Spinal cord (tissue), 10 donors: Measurements from ENCODE around the gene FOXO6. TPM values are rescaled to one million over a fixed set of nuclear protein-coding genes. Genes with fewer than 3 reads are reported as not detected.

ENCODE experiments used
- DNase-seq, 6 donors: peaks; one replicate each; pipeline versions ENCODE4 v3.0.0 to v3.0.0-alpha.2; 2013 to 2015; ENCODE audit warnings: low spot score in 6 of 6, low read depth in 4 of 6
- H3K27ac ChIP-seq: one replicate; pipeline ENCODE4 v1.5.1; 2013; ENCODE audit warnings: low read depth, low read length, control low read depth
- H3K27me3 ChIP-seq: one replicate; pipeline ENCODE4 v1.6.1; 2013; ENCODE audit warnings: low read length; ENCODE audit not compliant: control insufficient read depth, insufficient read depth
- H3K36me3 ChIP-seq: one replicate; pipeline ENCODE4 v1.6.1; 2013; ENCODE audit warnings: low read length; ENCODE audit not compliant: control insufficient read depth, insufficient read depth
- H3K4me1 ChIP-seq: one replicate; pipeline ENCODE4 v1.6.1; 2013; ENCODE audit warnings: low read length; ENCODE audit not compliant: control insufficient read depth, insufficient read depth
- H3K4me3 ChIP-seq: one replicate; pipeline ENCODE4 v1.5.1; 2013; ENCODE audit warnings: low read depth, low read length, control low read depth
- H3K9me3 ChIP-seq: one replicate; pipeline ENCODE4 v1.6.1; 2013; ENCODE audit warnings: low read length; ENCODE audit not compliant: control insufficient read depth, insufficient read depth
- WGBS: methylation state at CpG from one replicate; pipeline ENCODE4 v1.1.5; 2013; ENCODE audit warnings: missing lambda C conversion rate; ENCODE audit not compliant: insufficient coverage; 5-methylcytosine and 5-hydroxymethylcytosine counted together
- polyA plus RNA-seq, 2 donors: library from polyadenylated mRNA; unstranded; fragments of 120-200 nt; gene quantifications; one replicate each; pipeline ENCODE4 v1.2.1, GENCODE V29; 2013; ENCODE audit not compliant: insufficient read length in 2 of 2
- total RNA-seq, 2 donors: library from RNA; depleted of rRNA in 1 of 2; stranded (reverse); fragments of 120-200 nt in 1 of 2; fragments of >200 nt in 1 of 2; gene quantifications; one replicate each; pipeline versions ENCODE4 v1.2.3 to v1.2.4, GENCODE V29; 2013 to 2014
- donor health status: healthy.

The FOXO6 gene
- total and polyA plus RNA-seq, 4 donors: 1.9 to 11.0 (median 5.9) TPM

GRCh38 chr1:41431490-41432350 lies 70.5 kb downstream of the FOXO6 start:
- Histone ChIP-seq H3K4me3 (no peak overlapping the region), H3K27me3 (peaks cover 14% of the 10 kb centered on the region), H3K9me3 (no peaks in the 10 kb centered on the region), H3K27ac (no peak overlapping the region), H3K36me3 (no peaks in the 10 kb centered on the region), H3K4me1 (peaks cover 49% of the 10 kb centered on the region)
- DNase-seq: peak in 1 of 6 donors; percentile 54
- WGBS: 59% methylated on average over 14 of the region's 20 CpGs

Other genes starting within 250 kb of the FOXO6 start
- 10 to 100 TPM; 30.9 to 36.9 TPM for gene SCMH1, start 119.1 kb upstream of the FOXO6 start, total RNA-seq
- gene SCMH1, start 119.1 kb upstream of the FOXO6 start, polyA plus RNA-seq: 10 to 100 TPM; 49.6 to 58.2 TPM
- gene EDN2, start 123.2 kb downstream of the FOXO6 start, total RNA-seq: under 1 TPM in 1 of 2 donors, not detected in 1; 0.66 TPM
- gene EDN2, start 123.2 kb downstream of the FOXO6 start, polyA plus RNA-seq: under 1 TPM in 1 of 2 donors, not detected in 1; 0.17 TPM